Keratinocyte (primary cell): ENCODE results near the gene MS4A15. TPM values are rescaled to one million over a fixed set of nuclear protein-coding genes. Genes with fewer than 3 reads are reported as not detected.

Source experiments
- DNase-seq: peaks from one replicate; pipeline ENCODE4 v3.0.0-alpha.2; 2011; ENCODE audit warnings: low read depth, missing footprints, low spot score
- FAIRE-seq: peaks from 2 replicates; lab custom pipeline; 2011; peaks lifted over from hg19 to GRCh38; lab: Jason Lieb, UNC
- H2AFZ ChIP-seq: 2 replicates; pipeline ENCODE4 v1.6.0; 2012; ENCODE audit warnings: low read length, control low read depth, inconsistent platforms; ENCODE audit not compliant: control insufficient read depth
- H3K27ac ChIP-seq: 2 replicates; pipeline ENCODE4 v1.5.1; 2011; ENCODE audit warnings: low read length; ENCODE audit not compliant: control insufficient read depth, insufficient read depth
- H3K27me3 ChIP-seq: 3 replicates; pipeline ENCODE4 v1.6.0; 2011; ENCODE audit warnings: low read length; ENCODE audit not compliant: control insufficient read depth, insufficient read depth; ENCODE audit errors: extremely low read depth
- H3K36me3 ChIP-seq, 2 experiments: 2 replicates in 1 of 2; 3 replicates in 1 of 2; pipeline ENCODE4 v1.5.1; 2011; ENCODE audit warnings: low read length in 2 of 2, mild to moderate bottlenecking in 1 of 2; ENCODE audit not compliant: control insufficient read depth in 2 of 2, insufficient read depth in 2 of 2; ENCODE audit errors: extremely low read depth in 1 of 2
- H3K4me1 ChIP-seq: 3 replicates; pipeline ENCODE4 v1.5.1; 2011; ENCODE audit warnings: low read length; ENCODE audit not compliant: control insufficient read depth, insufficient read depth; ENCODE audit errors: extremely low read depth
- H3K4me2 ChIP-seq: 3 replicates; pipeline ENCODE4 v1.6.0; 2011; ENCODE audit warnings: low read depth, low read length; ENCODE audit not compliant: control insufficient read depth, insufficient read depth; ENCODE audit errors: extremely low read depth
- H3K4me3 ChIP-seq, 3 experiments: fragments of 200-600 bp in 1 of 3; sonication (generic) in 1 of 3; 2 replicates in 2 of 3; 3 replicates in 1 of 3; pipeline ENCODE4 v1.5.1; 2011 to 2016; ENCODE audit warnings: low read length in 3 of 3, mild to moderate bottlenecking in 3 of 3, control low read depth in 2 of 3, inconsistent platforms in 1 of 3, low read depth in 1 of 3, mixed read lengths in 1 of 3, mixed run types in 1 of 3, moderate library complexity in 1 of 3; ENCODE audit not compliant: control insufficient read depth in 2 of 3, insufficient read depth in 2 of 3; ENCODE audit errors: extremely low read depth in 1 of 3
- H3K79me2 ChIP-seq: 2 replicates; pipeline ENCODE4 v1.6.0; 2012; ENCODE audit warnings: low read length; ENCODE audit not compliant: control insufficient read depth, insufficient read depth
- H3K9ac ChIP-seq: 3 replicates; pipeline ENCODE4 v1.6.0; 2011; ENCODE audit warnings: low read length; ENCODE audit not compliant: control insufficient read depth, insufficient read depth; ENCODE audit errors: extremely low read depth
- H3K9me1 ChIP-seq: 3 replicates; pipeline ENCODE4 v1.6.0; 2011; ENCODE audit warnings: low read length; ENCODE audit not compliant: control insufficient read depth, insufficient read depth; ENCODE audit errors: extremely low read depth
- H3K9me3 ChIP-seq: 2 replicates; pipeline ENCODE4 v1.5.1; 2012; ENCODE audit warnings: low read depth, low read length; ENCODE audit not compliant: control insufficient read depth
- H4K20me1 ChIP-seq: 3 replicates; pipeline ENCODE4 v1.6.0; 2011; ENCODE audit warnings: low read length; ENCODE audit not compliant: control insufficient read depth, insufficient read depth; ENCODE audit errors: extremely low read depth
- EZH2 ChIP-seq: IDR thresholded peaks from one replicate; pipeline ENCODE4 v1.6.1; 2012; ENCODE audit warnings: inconsistent platforms, mild to moderate bottlenecking, low read length, moderate library complexity
- dilution Hi-C: fragments of 300-500 bp; cut with MboI; formaldehyde crosslinking; loops from one replicate; pipeline ENCODE4 v1.7.0; 2020; ENCODE audit warnings: low sequenced_read_pairs; ENCODE audit not compliant: extremely low pct_ligation_motif_present
- polyA plus RNA-seq, 5 experiments: library from polyadenylated mRNA; depleted of rRNA in 3 of 5; stranded (reverse) in 3 of 5; stranded (forward) in 1 of 5; unstranded in 1 of 5; fragments of >200 nt; gene quantifications; 1 replicate in 1 of 5; 2 replicates in 3 of 5; 3 replicates in 1 of 5; pipeline versions ENCODE4 v1.2.1 to v1.2.3, GENCODE V29; 2011 to 2012; ENCODE audit warnings: missing spikeins in 2 of 5, low read depth in 1 of 5, low replicate concordance in 1 of 5
- TF ChIP-seq, protein P1 (sequence below), 3 experiments: IDR thresholded peaks in 1 of 3; conservative IDR thresholded peaks in 1 of 3; optimal IDR thresholded peaks in 1 of 3; 2 replicates in 2 of 3; 3 replicates in 1 of 3; pipeline versions ENCODE3 to v1.5.1; 2011; ENCODE audit warnings: low read length in 3 of 3, mild to moderate bottlenecking in 3 of 3, moderate library complexity in 2 of 3, control low read depth in 1 of 3, inconsistent platforms in 1 of 3; ENCODE audit not compliant: insufficient read depth in 2 of 3; ENCODE audit errors: extremely low read depth in 1 of 3

MS4A15 gene
- polyA plus RNA-seq, 1 donor (not counting 4 experiments of a cell fraction or from before 2014, with no cell fraction given), result 0.03 TPM

DNA sequence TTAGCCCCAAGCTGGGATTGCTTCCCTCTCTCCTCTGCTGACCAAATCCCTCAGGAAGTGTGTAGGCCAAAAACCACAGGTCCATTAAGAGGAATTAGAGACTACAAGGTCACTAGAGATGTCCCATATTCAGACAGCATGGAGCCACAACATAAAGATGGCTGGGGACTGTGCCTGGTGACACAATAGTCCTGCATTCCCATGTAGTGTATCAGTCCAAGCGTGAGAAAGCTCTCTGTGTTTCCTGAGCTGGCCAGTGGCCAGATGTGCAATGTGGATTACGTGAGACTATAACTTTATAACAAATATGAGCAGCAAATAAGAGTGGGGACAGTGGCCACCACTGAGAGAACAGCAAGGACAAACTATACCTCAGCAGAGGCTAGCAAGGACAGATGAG lies 20.9 kb downstream of the MS4A15 start:
- Histone ChIP-seq H3K9me3 (no peaks in the 10 kb centered on the region), H3K9me1 (no peaks in the 10 kb centered on the region), H3K79me2 (no peaks in the 10 kb centered on the region), H3K4me1 (peaks cover 2% of the 10 kb centered on the region), H3K27ac (no peak overlapping the region), H3K36me3 (no peaks in the 10 kb centered on the region), H4K20me1 (no peaks in the 10 kb centered on the region), H3K4me2 (no peak overlapping the region), H2AFZ (no peak overlapping the region), H3K9ac (no peak overlapping the region), H3K27me3 (peaks cover 4% of the 10 kb centered on the region), H3K4me3 (no peak overlapping the region)
- no peak for TF ChIP-seq EZH2
- TF ChIP-seq, protein P1, sequence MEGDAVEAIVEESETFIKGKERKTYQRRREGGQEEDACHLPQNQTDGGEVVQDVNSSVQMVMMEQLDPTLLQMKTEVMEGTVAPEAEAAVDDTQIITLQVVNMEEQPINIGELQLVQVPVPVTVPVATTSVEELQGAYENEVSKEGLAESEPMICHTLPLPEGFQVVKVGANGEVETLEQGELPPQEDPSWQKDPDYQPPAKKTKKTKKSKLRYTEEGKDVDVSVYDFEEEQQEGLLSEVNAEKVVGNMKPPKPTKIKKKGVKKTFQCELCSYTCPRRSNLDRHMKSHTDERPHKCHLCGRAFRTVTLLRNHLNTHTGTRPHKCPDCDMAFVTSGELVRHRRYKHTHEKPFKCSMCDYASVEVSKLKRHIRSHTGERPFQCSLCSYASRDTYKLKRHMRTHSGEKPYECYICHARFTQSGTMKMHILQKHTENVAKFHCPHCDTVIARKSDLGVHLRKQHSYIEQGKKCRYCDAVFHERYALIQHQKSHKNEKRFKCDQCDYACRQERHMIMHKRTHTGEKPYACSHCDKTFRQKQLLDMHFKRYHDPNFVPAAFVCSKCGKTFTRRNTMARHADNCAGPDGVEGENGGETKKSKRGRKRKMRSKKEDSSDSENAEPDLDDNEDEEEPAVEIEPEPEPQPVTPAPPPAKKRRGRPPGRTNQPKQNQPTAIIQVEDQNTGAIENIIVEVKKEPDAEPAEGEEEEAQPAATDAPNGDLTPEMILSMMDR (optimal IDR thresholded peaks at IDR 0.05 in 1 of 3, IDR thresholded peaks at IDR 0.05 in 1 of 3, conservative IDR thresholded peaks at IDR 0.05 in 1 of 3; ENCODE audit: extremely low read depth in 1 of 3, insufficient read depth in 2 of 3, low read length in 3 of 3), result no peak
- FAIRE-seq (no peak), DNase-seq (no peak)
- dilution Hi-C loops, result no loop called here

DNA sequence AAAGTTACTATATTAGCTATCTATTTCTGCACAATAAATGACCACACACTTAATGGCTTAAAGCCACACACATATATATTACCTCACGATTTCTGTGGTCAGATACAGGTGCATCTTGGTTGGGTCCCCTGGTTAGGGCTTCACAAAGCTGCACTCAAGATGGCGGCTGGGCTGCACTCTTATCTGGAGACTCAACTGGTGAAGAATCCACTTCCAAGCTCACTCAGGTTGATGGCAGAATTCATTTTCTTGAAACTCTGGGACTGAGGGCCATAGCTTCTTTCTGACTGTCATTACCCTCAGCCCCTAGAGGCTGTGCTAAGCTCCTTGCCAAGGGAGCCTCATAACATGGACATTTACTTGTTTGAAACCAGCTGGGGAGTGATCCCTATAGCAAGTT lies 23.4 kb downstream of the MS4A15 start:
- no peaks in the 10 kb centered on the region for H3K9me3 ChIP-seq
- no peak overlapping the region for H3K27ac ChIP-seq
- no peaks in the 10 kb centered on the region for H3K9me1 ChIP-seq
- H3K79me2 ChIP-seq, result no peaks in the 10 kb centered on the region
- H3K36me3 ChIP-seq, result no peaks in the 10 kb centered on the region
- H3K4me2 ChIP-seq, result no peak overlapping the region
- peaks cover 6% of the 10 kb centered on the region for H3K27me3 ChIP-seq
- FAIRE-seq (no peak), DNase-seq (no peak)
- no peaks in the 10 kb centered on the region for H4K20me1 ChIP-seq
- H3K9ac ChIP-seq, result no peak overlapping the region
- H3K4me1 ChIP-seq, result peaks cover 2% of the 10 kb centered on the region
- dilution Hi-C loops, result no loop called here
- no peak overlapping the region for H3K4me3 ChIP-seq
- TF ChIP-seq, protein P1 (optimal IDR thresholded peaks at IDR 0.05 in 1 of 3, IDR thresholded peaks at IDR 0.05 in 1 of 3, conservative IDR thresholded peaks at IDR 0.05 in 1 of 3; ENCODE audit: extremely low read depth in 1 of 3, insufficient read depth in 2 of 3, low read length in 3 of 3), result no peak
- no peak for TF ChIP-seq EZH2
- H2AFZ ChIP-seq, result no peak overlapping the region
